Keratinocyte (primary cell): ENCODE results near the gene ELAVL1. TPM values are rescaled to one million over a fixed set of nuclear protein-coding genes. Genes with fewer than 3 reads are reported as not detected.

Experiments
- DNase-seq: peaks from one replicate; pipeline ENCODE4 v3.0.0-alpha.2; 2011; ENCODE audit warnings: low read depth, missing footprints, low spot score
- FAIRE-seq: peaks from 2 replicates; lab custom pipeline; 2011; peaks lifted over from hg19 to GRCh38; lab: Jason Lieb, UNC
- H2AFZ ChIP-seq: 2 replicates; pipeline ENCODE4 v1.6.0; 2012; ENCODE audit warnings: low read length, control low read depth, inconsistent platforms; ENCODE audit not compliant: control insufficient read depth
- H3K27ac ChIP-seq: 2 replicates; pipeline ENCODE4 v1.5.1; 2011; ENCODE audit warnings: low read length; ENCODE audit not compliant: control insufficient read depth, insufficient read depth
- H3K27me3 ChIP-seq: 3 replicates; pipeline ENCODE4 v1.6.0; 2011; ENCODE audit warnings: low read length; ENCODE audit not compliant: control insufficient read depth, insufficient read depth; ENCODE audit errors: extremely low read depth
- H3K36me3 ChIP-seq, 2 experiments: 2 replicates in 1 of 2; 3 replicates in 1 of 2; pipeline ENCODE4 v1.5.1; 2011; ENCODE audit warnings: low read length in 2 of 2, mild to moderate bottlenecking in 1 of 2; ENCODE audit not compliant: control insufficient read depth in 2 of 2, insufficient read depth in 2 of 2; ENCODE audit errors: extremely low read depth in 1 of 2
- H3K4me1 ChIP-seq: 3 replicates; pipeline ENCODE4 v1.5.1; 2011; ENCODE audit warnings: low read length; ENCODE audit not compliant: control insufficient read depth, insufficient read depth; ENCODE audit errors: extremely low read depth
- H3K4me2 ChIP-seq: 3 replicates; pipeline ENCODE4 v1.6.0; 2011; ENCODE audit warnings: low read depth, low read length; ENCODE audit not compliant: control insufficient read depth, insufficient read depth; ENCODE audit errors: extremely low read depth
- H3K4me3 ChIP-seq, 3 experiments: fragments of 200-600 bp in 1 of 3; sonication (generic) in 1 of 3; 2 replicates in 2 of 3; 3 replicates in 1 of 3; pipeline ENCODE4 v1.5.1; 2011 to 2016; ENCODE audit warnings: low read length in 3 of 3, mild to moderate bottlenecking in 3 of 3, control low read depth in 2 of 3, inconsistent platforms in 1 of 3, low read depth in 1 of 3, mixed read lengths in 1 of 3, mixed run types in 1 of 3, moderate library complexity in 1 of 3; ENCODE audit not compliant: control insufficient read depth in 2 of 3, insufficient read depth in 2 of 3; ENCODE audit errors: extremely low read depth in 1 of 3
- H3K79me2 ChIP-seq: 2 replicates; pipeline ENCODE4 v1.6.0; 2012; ENCODE audit warnings: low read length; ENCODE audit not compliant: control insufficient read depth, insufficient read depth
- H3K9ac ChIP-seq: 3 replicates; pipeline ENCODE4 v1.6.0; 2011; ENCODE audit warnings: low read length; ENCODE audit not compliant: control insufficient read depth, insufficient read depth; ENCODE audit errors: extremely low read depth
- H3K9me1 ChIP-seq: 3 replicates; pipeline ENCODE4 v1.6.0; 2011; ENCODE audit warnings: low read length; ENCODE audit not compliant: control insufficient read depth, insufficient read depth; ENCODE audit errors: extremely low read depth
- H3K9me3 ChIP-seq: 2 replicates; pipeline ENCODE4 v1.5.1; 2012; ENCODE audit warnings: low read depth, low read length; ENCODE audit not compliant: control insufficient read depth
- H4K20me1 ChIP-seq: 3 replicates; pipeline ENCODE4 v1.6.0; 2011; ENCODE audit warnings: low read length; ENCODE audit not compliant: control insufficient read depth, insufficient read depth; ENCODE audit errors: extremely low read depth
- CTCF ChIP-seq, 3 experiments: IDR thresholded peaks in 1 of 3; conservative IDR thresholded peaks in 1 of 3; optimal IDR thresholded peaks in 1 of 3; 2 replicates in 2 of 3; 3 replicates in 1 of 3; pipeline versions ENCODE3 to v1.5.1; 2011; ENCODE audit warnings: low read length in 3 of 3, mild to moderate bottlenecking in 3 of 3, moderate library complexity in 2 of 3, control low read depth in 1 of 3, inconsistent platforms in 1 of 3; ENCODE audit not compliant: insufficient read depth in 2 of 3; ENCODE audit errors: extremely low read depth in 1 of 3
- EZH2 ChIP-seq: IDR thresholded peaks from one replicate; pipeline ENCODE4 v1.6.1; 2012; ENCODE audit warnings: inconsistent platforms, mild to moderate bottlenecking, low read length, moderate library complexity
- dilution Hi-C: fragments of 300-500 bp; cut with MboI; formaldehyde crosslinking; loops from one replicate; pipeline ENCODE4 v1.7.0; 2020; ENCODE audit warnings: low sequenced_read_pairs; ENCODE audit not compliant: extremely low pct_ligation_motif_present
- polyA plus RNA-seq, 5 experiments: library from polyadenylated mRNA; depleted of rRNA in 3 of 5; stranded (reverse) in 3 of 5; stranded (forward) in 1 of 5; unstranded in 1 of 5; fragments of >200 nt; gene quantifications; 1 replicate in 1 of 5; 2 replicates in 3 of 5; 3 replicates in 1 of 5; pipeline versions ENCODE4 v1.2.1 to v1.2.3, GENCODE V29; 2011 to 2012; ENCODE audit warnings: missing spikeins in 2 of 5, low read depth in 1 of 5, low replicate concordance in 1 of 5

Gene ELAVL1
- polyA plus RNA-seq, 1 donor (not counting 4 experiments of a cell fraction or from before 2014, with no cell fraction given) = 46.9 TPM

- dilution Hi-C loops = no loop called here
- H3K4me1 ChIP-seq = peaks cover 55% of the 10 kb centered on the region
- no peaks in the 10 kb centered on the region for H3K9me3 ChIP-seq
- DNase-seq = no peak
- no peak overlapping the region for H3K4me3 ChIP-seq
- peaks cover 33% of the 10 kb centered on the region for H4K20me1 ChIP-seq
- H3K27ac ChIP-seq = peak overlapping the region; percentile 71
- H3K9ac ChIP-seq = no peak overlapping the region
- peaks cover 9% of the 10 kb centered on the region for H3K9me1 ChIP-seq
- FAIRE-seq = peak; percentile 71
- TF ChIP-seq CTCF (optimal IDR thresholded peaks at IDR 0.05 in 1 of 3, IDR thresholded peaks at IDR 0.05 in 1 of 3, conservative IDR thresholded peaks at IDR 0.05 in 1 of 3; ENCODE audit: extremely low read depth in 1 of 3, insufficient read depth in 2 of 3, low read length in 3 of 3) (peak in 1 of 3 experiments; percentile 4), EZH2 (no peak)
- H3K4me2 ChIP-seq = peak overlapping the region; percentile 81
- peaks cover 22 to 51% of the 10 kb centered on the region in 2 experiments for H3K36me3 ChIP-seq
- H2AFZ ChIP-seq = no peak overlapping the region
- no peaks in the 10 kb centered on the region for H3K27me3 ChIP-seq
- peaks cover 67% of the 10 kb centered on the region for H3K79me2 ChIP-seq
These were observed 17.1 kb downstream of the ELAVL1 start for GRCh38 chr19:7988307-7988706.

GRCh38 chr19:7987114-7987768 lies 18.2 kb downstream of the ELAVL1 start:
- FAIRE-seq = no peak

More at GRCh38 chr19:7987114-7987768, 18.2 kb downstream of the ELAVL1 start:
- Histone ChIP-seq H3K4me2 (no peak overlapping the region), H3K27me3 (no peaks in the 10 kb centered on the region), H3K4me3 (no peak overlapping the region), H2AFZ (no peak overlapping the region), H3K9ac (no peak overlapping the region), H3K79me2 (peaks cover 67% of the 10 kb centered on the region), H3K27ac (peak overlapping the region; percentile 22), H4K20me1 (peaks cover 37% of the 10 kb centered on the region), H3K36me3 (peaks cover 26 to 61% of the 10 kb centered on the region in 2 experiments), H3K4me1 (peaks cover 60% of the 10 kb centered on the region), H3K9me3 (no peaks in the 10 kb centered on the region), H3K9me1 (peaks cover 6% of the 10 kb centered on the region)
- dilution Hi-C loops = no loop called here
- DNase-seq = no peak
- TF ChIP-seq EZH2 (no peak), CTCF (optimal IDR thresholded peaks at IDR 0.05 in 1 of 3, IDR thresholded peaks at IDR 0.05 in 1 of 3, conservative IDR thresholded peaks at IDR 0.05 in 1 of 3; ENCODE audit: extremely low read depth in 1 of 3, insufficient read depth in 2 of 3, low read length in 3 of 3) (no peak)
